Endothelial cell (in vitro differentiated cells): Measurements from ENCODE around the gene TFAP2B. TPM values are rescaled to one million over a fixed set of nuclear protein-coding genes. Genes with fewer than 3 reads are reported as not detected.

ENCODE experiments used
- DNase-seq: peaks from one replicate; pipeline ENCODE4 v3.0.0; 2021; ENCODE audit warnings: low spot score
- H3K27ac Mint-ChIP-seq: one replicate; pipeline ENCODE4 v1.8.0; 2021; ENCODE audit warnings: mixed read lengths, inconsistent platforms; ENCODE audit not compliant: unreplicated experiment
- H3K27me3 Mint-ChIP-seq: one replicate; pipeline ENCODE4 v1.8.0; 2021; ENCODE audit warnings: mild to moderate bottlenecking, moderate library complexity, mixed read lengths, inconsistent platforms; ENCODE audit not compliant: unreplicated experiment
- H3K36me3 Mint-ChIP-seq: one replicate; pipeline ENCODE4 v1.8.0; 2021; ENCODE audit warnings: mild to moderate bottlenecking, low read depth, mixed read lengths, inconsistent platforms; ENCODE audit not compliant: unreplicated experiment
- H3K4me1 Mint-ChIP-seq: one replicate; pipeline ENCODE4 v1.8.0; 2021; ENCODE audit warnings: mild to moderate bottlenecking, mixed read lengths, inconsistent platforms; ENCODE audit not compliant: unreplicated experiment
- H3K4me3 Mint-ChIP-seq: one replicate; pipeline ENCODE4 v1.8.0; 2021; ENCODE audit warnings: mild to moderate bottlenecking, mixed read lengths, inconsistent platforms; ENCODE audit not compliant: unreplicated experiment
- H3K9me3 Mint-ChIP-seq: one replicate; pipeline ENCODE4 v1.8.0; 2021; ENCODE audit warnings: mixed read lengths, inconsistent platforms; ENCODE audit not compliant: unreplicated experiment
- CTCF ChIP-seq: fragments of 200-600 bp; sonication (generic); IDR thresholded peaks from one replicate; pipeline ENCODE4 v1.5.0; 2021; ENCODE audit warnings: antibody characterized with exemption; ENCODE audit not compliant: unreplicated experiment
- total RNA-seq: library from RNA; stranded (reverse); fragmentation: NEBNext Ultra II Directional; extraction: Animal tissue kit (Norgen Biotek cat#: 25700); gene quantifications from one replicate; pipeline ENCODE4 v1.2.1, GENCODE V29; 2021; ENCODE audit not compliant: unreplicated experiment

TFAP2B gene
- total RNA-seq, 1 donor from 2014 or later: not detected

- DNase-seq: no peak
Observed at GRCh38 chr6:50845499-50846143, 26.9 kb downstream of the TFAP2B start.

GRCh38 chr6:50846144-50846851 is 27.6 kb downstream of the TFAP2B start:
- H3K27me3 Mint-ChIP-seq: peaks cover 51% of the 10 kb centered on the region
- no peak for TF ChIP-seq CTCF
- no peaks in the 10 kb centered on the region for H3K36me3 Mint-ChIP-seq
- peaks cover 44% of the 10 kb centered on the region for H3K4me1 Mint-ChIP-seq
- no peaks in the 10 kb centered on the region for H3K9me3 Mint-ChIP-seq
- peak overlapping the region; percentile 22 for H3K27ac Mint-ChIP-seq
- H3K4me3 Mint-ChIP-seq: no peak overlapping the region
- no peak for DNase-seq

More at GRCh38 chr6:50845499-50846143, 26.9 kb downstream of the TFAP2B start:
- Mint-ChIP-seq H3K4me3 (peak overlapping the region; percentile 60), H3K9me3 (no peaks in the 10 kb centered on the region), H3K36me3 (no peaks in the 10 kb centered on the region), H3K27me3 (peaks cover 51% of the 10 kb centered on the region), H3K4me1 (peaks cover 40% of the 10 kb centered on the region), H3K27ac (no peak overlapping the region)
- TF ChIP-seq CTCF: no peak

GRCh38 chr6:50846852-50847155 is 28.1 kb downstream of the TFAP2B start:
- no peak for DNase-seq
- peaks cover 44% of the 10 kb centered on the region for H3K4me1 Mint-ChIP-seq
- H3K36me3 Mint-ChIP-seq: no peaks in the 10 kb centered on the region
- no peak for TF ChIP-seq CTCF
- peak overlapping the region; percentile 22 for H3K27ac Mint-ChIP-seq
- peaks cover 47% of the 10 kb centered on the region for H3K27me3 Mint-ChIP-seq
- H3K4me3 Mint-ChIP-seq: no peak overlapping the region
- H3K9me3 Mint-ChIP-seq: no peaks in the 10 kb centered on the region

GRCh38 chr6:50847890-50848594 is 29.4 kb downstream of the TFAP2B start:
- no peak for DNase-seq
- Mint-ChIP-seq H3K27me3 (peaks cover 39% of the 10 kb centered on the region), H3K9me3 (no peaks in the 10 kb centered on the region), H3K4me1 (peaks cover 40% of the 10 kb centered on the region), H3K36me3 (no peaks in the 10 kb centered on the region), H3K27ac (no peak overlapping the region), H3K4me3 (no peak overlapping the region)
- TF ChIP-seq CTCF: no peak
